ENCODE measurements around the gene UTY. TPM values are rescaled to one million over a fixed set of nuclear protein-coding genes. Genes with fewer than 3 reads are reported as not detected.

Gene UTY
- total and polyA plus RNA-seq, 12 donors: 1.3 to 15.8 (median 14.2) TPM; not detected in 3

DNA sequence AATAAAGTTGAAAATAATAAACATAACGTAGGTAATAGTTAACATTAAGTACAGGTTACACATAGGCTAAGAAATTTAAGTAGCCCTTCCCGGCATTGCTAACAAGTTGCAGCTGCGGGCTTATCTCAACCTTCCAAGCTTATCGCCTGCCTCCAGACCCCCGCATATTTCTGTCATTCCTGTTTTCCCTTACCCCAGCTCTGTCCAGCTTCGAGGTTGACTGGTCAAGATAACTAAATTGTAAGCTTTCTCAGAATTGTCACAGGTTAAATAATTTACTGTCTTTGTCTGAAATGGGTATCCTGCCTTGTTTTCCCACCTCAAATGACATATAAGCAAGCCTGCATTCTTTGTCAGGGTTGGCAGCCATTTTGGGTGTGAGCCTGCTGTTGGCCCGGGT is 36.7 kb downstream of the UTY start:
- no peak overlapping the region for H3K4me3 ChIP-seq
- DNase-seq: no peak
- WGBS, 2 donors: 31 to 48% methylated on average over 7 of the region's 7 CpGs
- H3K9me3 ChIP-seq: no peaks in the 10 kb centered on the region
- no peak overlapping the region for H3K27ac ChIP-seq
- peaks cover 0 to 26% (median 0%) of the 10 kb centered on the region in 9 donors for H3K36me3 ChIP-seq
- no peaks in the 10 kb centered on the region for H3K27me3 ChIP-seq
- TF ChIP-seq, protein P1, sequence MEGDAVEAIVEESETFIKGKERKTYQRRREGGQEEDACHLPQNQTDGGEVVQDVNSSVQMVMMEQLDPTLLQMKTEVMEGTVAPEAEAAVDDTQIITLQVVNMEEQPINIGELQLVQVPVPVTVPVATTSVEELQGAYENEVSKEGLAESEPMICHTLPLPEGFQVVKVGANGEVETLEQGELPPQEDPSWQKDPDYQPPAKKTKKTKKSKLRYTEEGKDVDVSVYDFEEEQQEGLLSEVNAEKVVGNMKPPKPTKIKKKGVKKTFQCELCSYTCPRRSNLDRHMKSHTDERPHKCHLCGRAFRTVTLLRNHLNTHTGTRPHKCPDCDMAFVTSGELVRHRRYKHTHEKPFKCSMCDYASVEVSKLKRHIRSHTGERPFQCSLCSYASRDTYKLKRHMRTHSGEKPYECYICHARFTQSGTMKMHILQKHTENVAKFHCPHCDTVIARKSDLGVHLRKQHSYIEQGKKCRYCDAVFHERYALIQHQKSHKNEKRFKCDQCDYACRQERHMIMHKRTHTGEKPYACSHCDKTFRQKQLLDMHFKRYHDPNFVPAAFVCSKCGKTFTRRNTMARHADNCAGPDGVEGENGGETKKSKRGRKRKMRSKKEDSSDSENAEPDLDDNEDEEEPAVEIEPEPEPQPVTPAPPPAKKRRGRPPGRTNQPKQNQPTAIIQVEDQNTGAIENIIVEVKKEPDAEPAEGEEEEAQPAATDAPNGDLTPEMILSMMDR (IDR thresholded peaks at IDR 0.05): no peak
- peaks cover 0 to 21% (median 0%) of the 10 kb centered on the region in 9 donors for H3K4me1 ChIP-seq
- intact Hi-C loops (cut with DNase I): no loop called here
- no peak for ATAC-seq

DNA sequence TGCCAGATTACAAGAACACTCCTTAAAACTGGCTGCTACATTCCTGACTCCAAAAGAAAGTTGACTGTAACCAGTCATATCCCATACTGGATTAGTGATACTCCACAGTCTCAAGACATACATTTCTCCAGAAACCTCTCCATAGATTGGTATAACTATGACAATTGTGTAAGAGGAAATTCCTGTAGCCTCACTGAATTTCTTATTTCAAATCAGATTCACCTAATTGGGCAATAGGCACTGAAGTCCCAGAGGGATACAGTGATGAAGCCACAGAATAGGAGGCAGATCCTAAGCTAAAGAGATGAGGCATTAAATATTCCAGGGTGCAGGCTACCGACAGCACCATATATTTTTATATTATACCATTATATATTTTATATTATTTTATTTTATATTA is 39.0 kb downstream of the UTY start:
- TF ChIP-seq, protein P1 (IDR thresholded peaks at IDR 0.05): no peak
- 93 to 100% methylated on average over 1 of the region's 1 CpG for WGBS, 2 donors
- no peaks in the 10 kb centered on the region for H3K9me3 ChIP-seq
- H3K36me3 ChIP-seq: peaks cover 0 to 3% (median 0%) of the 10 kb centered on the region in 9 donors
- no peak overlapping the region for H3K4me3 ChIP-seq
- no peak overlapping the region for H3K27ac ChIP-seq
- intact Hi-C loops (cut with DNase I): no loop called here
- ATAC-seq (no peak), DNase-seq (no peak)
- no peaks in the 10 kb centered on the region for H3K27me3 ChIP-seq
- peaks cover 0 to 21% (median 0%) of the 10 kb centered on the region in 9 donors for H3K4me1 ChIP-seq

DNA sequence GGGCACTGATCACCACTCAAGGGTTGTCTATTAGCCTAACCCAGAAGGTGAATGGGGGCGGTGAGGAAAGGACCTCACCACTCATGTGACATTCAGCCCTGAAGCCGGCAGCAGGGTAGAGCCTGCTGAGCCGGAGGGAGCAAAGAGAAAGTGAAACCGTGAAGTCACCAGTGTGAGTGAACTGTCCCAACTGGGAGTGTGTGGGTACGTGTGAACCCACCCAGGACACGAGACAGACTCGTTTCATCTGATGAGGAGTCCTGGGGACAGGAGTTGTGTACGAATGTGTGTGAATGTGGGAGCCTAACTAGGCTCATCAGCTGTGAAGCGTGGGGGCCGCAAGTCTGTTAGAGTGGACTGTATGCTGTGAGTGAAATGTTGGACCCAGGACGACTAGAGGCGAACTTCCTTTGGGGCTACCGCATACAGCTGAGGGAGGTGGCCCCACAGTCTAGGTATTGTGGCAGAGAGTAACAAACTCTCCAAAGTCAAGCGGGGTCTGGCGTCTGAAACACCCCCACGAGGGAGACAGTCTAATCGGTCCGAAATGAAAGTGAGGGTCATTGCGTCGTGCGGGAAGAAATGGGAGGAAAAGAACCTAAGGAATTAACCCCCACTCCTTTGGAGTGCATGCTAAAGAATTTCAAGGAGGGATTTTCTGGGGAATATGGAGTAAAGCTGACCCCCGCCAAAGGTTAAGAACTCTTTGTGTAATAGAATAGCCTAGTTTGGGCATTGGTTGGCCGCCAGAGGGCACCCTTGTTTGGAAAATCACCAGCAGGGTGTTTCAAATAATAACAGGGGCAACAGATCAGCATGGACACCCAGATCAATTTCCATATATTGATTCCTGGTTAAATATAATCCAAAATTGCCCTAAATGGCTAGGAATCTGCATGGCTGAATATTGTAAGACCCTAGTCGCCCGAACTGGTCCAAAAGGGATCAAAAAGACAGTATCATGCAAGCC is 43.6 kb downstream of the UTY start:
- ATAC-seq (peak in 5 of 8 donors; percentile 89 to 97 (median 95)), DNase-seq (peak; percentile 40 to 55)
- intact Hi-C loops (cut with DNase I): loop anchor here in 1 of 10 donors (5.0 kb wide), 1 partner anchor 291 kb away; no protein-coding TSS in a partner anchor
- Histone ChIP-seq H3K4me1 (peaks cover 0 to 15% (median 0%) of the 10 kb centered on the region in 9 donors), H3K4me3 (peak overlapping the region in 6 of 10 donors; percentile 18 to 58 (median 52)), H3K27me3 (no peaks in the 10 kb centered on the region), H3K9me3 (peaks cover 0 to 15% (median 0%) of the 10 kb centered on the region in 11 donors), H3K36me3 (no peaks in the 10 kb centered on the region), H3K27ac (peak overlapping the region in 5 of 10 donors; percentile 59 to 76 (median 74))
- 28 to 37% methylated on average over 25 of the region's 25 CpGs for WGBS, 2 donors
- TF ChIP-seq, protein P1 (IDR thresholded peaks at IDR 0.05): peak in 7 of 9 donors; percentile 19 to 64 (median 53)

DNA sequence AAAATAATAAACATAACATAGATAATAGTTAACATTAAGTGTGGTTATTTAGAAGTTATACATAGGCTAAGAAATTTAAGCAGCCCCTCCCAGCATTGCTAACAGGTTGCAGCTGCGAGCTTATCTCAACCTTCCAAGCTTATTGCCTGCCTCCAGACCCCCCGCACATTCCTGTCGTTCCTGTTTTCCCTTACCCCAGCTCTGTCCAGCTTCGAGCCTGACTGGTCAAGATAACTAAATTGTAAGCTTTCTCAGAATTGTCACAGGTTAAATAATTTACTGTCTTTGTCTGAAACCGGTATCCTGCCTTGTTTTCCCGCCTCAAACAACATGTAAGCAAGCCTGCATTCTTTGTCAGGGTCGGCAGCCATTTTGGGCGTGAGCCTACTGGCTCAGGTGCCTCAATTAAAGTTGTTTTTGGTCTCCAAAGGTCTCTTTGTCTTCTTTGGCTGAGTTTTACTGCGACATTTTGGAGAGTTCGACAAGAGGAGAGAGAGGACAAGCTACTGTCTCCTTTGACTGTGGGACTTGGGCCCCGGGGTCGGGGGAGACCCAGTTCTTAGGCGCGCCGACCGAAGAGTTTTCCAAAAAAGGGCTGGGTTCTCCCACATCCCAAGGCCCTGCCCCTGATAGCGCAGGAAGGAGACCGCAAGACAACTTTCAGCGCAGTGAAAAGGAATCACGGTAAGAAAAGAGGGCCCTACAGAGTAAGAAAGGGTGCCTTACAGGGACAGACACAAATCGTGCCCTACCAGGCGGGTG is 44.4 kb downstream of the UTY start:
- WGBS, 2 donors: 37 to 39% methylated on average over 22 of the region's 22 CpGs
- Histone ChIP-seq H3K36me3 (no peaks in the 10 kb centered on the region), H3K27ac (peak overlapping the region in 5 of 10 donors; percentile 59 to 76 (median 74)), H3K27me3 (no peaks in the 10 kb centered on the region), H3K4me3 (peak overlapping the region in 6 of 10 donors; percentile 18 to 58 (median 52)), H3K9me3 (peaks cover 0 to 22% (median 0%) of the 10 kb centered on the region in 11 donors), H3K4me1 (peaks cover 0 to 14% (median 0%) of the 10 kb centered on the region in 9 donors)
- TF ChIP-seq, protein P1 (IDR thresholded peaks at IDR 0.05): no peak
- ATAC-seq (peak in 4 of 8 donors; percentile 25 to 53 (median 40)), DNase-seq (no peak)
- intact Hi-C loops (cut with DNase I): loop anchor here in 1 of 10 donors (5.0 kb wide), 1 partner anchor 292 kb away; no protein-coding TSS in a partner anchor

Measured in heart right ventricle (tissue), 16 donors.